HK-2 (cell line): ENCODE results near the gene UBTD2.
"Not testable (repeated sequence)": the region's sequence is repeated elsewhere in the genome, so short reads cannot be mapped to it uniquely, and the experiment has no call there.

Experiments
- DNase-seq: peaks from one replicate; pipeline ENCODE4 v3.0.0-alpha.2; 2018; ENCODE audit not compliant: unreplicated experiment

Gene UBTD2

DNA sequence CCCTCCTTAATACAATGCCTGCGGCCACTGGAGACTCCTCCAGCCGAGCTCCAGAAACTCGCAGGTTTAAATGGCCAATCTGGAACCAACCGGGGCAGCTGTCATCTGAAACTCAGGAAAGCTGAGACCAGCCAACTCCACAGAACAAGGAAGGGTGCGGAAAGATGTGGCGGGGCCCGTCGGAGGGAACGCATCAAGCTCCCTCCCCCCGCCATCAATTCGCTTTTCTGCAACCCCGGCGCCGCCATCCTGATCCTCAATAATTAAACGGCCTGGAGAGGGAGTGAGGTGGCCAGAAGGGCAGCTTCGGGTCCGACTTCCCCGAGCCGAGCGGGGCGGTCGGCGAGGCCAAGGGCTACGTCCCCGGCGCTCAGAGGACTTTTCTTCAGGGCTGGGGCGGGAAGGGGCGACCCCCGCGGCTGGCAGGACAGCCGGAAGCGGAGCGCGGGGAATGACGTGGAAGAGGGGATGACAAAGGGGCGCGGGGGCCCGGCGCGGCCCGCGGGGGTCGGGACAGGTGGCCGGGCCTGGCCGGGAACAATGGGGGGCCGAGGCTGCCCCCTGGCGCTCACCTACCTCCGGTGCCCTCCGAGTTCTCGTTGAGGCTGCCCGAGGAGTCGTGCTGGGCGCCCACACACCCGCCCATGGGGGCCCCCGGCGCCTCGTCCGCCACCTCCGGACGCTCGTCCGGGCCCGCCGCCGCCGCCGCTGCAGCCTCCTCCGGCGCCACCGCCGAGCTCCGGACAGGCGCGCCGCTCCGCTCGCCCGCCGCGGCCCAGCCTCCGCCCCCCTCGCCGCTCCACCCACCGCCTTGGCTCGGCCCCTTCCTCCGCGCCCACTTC, at the start of gene UBTD2:
TSS of gene UBTD2 (minus strand) at position 745 of the 842 bp plus-strand sequence. CDS start at position 646, 99 bp downstream.
- DNase-seq: peak; percentile 73

DNA sequence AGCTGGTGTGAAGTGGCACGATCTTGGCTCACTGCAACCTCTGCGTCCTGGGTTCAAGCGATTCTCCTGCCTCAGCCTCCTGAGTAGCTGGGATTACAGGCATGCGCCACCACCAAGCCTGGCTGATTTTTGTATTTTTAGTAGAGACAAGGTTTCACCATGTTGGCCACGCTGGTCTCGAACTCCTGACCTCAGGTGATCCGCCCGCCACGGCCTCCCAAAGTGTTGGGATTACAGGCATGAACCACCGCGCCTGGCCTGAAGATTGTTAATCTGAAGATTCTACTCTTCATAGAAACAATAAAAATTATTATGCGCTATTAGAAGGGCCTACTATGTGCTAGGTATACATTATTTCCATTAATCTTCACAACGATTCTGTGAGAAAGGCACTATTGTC, 43.3 kb upstream of the UBTD2 start:
- DNase-seq: not testable (repeated sequence)

DNA sequence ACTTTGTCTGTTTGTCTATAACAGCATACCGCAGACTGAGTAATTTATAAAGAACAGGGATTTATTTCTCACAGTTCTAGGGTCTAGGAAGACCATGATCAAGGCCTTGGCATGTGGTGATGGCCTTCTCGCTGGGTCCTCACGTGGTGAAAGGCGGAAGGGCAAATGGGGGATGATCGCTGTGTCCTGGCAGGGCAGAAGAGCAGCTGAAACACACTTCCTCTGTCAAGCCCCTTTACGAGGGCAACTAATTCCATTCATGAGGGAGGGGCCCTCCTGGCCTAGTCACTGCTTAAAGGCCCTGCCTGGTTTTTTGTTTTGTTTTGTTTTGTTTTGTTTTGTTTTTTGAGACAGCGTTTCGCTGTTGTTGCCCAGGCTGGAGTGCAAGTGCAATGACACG, 41.9 kb upstream of the UBTD2 start:
- no peak for DNase-seq

- DNase-seq: peak; percentile 16
Observed at GRCh38 chr5:172322028-172322965, 38.7 kb upstream of the UBTD2 start.

- DNase-seq: no peak
Observed at GRCh38 chr5:172321593-172321992, 38.0 kb upstream of the UBTD2 start.

DNA sequence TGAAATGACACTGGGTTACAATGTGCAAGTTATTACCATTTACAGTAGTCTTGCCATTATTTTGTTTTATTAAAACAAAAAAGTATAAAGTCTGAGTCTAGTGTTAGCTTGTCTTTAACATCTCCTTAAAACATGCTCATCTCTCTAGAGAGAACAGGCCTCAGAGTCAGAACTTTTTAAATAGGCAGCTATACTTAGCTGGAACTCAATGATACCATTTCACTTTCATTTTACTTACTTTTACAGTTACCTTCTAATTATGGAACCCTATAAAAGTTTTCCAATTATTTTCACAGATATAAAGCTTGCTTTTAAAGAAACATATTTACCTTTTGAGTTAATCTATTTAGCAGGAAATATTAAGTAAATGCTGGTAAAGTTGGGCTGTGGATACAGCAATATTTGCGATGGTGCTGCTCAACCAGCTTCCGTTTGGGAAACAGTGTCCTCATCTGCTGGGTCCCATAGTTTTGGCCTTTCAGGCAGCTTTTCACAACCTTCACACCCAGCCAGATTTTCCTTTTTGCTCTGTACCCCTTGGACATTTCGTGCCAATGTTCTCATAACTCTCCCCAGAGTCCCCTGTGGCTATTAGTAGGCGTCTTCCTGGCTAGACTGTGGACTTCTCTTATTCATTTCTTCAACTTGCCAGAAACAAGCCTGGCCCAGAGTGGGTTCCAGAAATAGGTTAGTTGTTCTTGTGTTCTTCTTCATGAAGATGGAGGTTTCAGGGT, 36.3 kb upstream of the UBTD2 start:
- no peak for DNase-seq

DNA sequence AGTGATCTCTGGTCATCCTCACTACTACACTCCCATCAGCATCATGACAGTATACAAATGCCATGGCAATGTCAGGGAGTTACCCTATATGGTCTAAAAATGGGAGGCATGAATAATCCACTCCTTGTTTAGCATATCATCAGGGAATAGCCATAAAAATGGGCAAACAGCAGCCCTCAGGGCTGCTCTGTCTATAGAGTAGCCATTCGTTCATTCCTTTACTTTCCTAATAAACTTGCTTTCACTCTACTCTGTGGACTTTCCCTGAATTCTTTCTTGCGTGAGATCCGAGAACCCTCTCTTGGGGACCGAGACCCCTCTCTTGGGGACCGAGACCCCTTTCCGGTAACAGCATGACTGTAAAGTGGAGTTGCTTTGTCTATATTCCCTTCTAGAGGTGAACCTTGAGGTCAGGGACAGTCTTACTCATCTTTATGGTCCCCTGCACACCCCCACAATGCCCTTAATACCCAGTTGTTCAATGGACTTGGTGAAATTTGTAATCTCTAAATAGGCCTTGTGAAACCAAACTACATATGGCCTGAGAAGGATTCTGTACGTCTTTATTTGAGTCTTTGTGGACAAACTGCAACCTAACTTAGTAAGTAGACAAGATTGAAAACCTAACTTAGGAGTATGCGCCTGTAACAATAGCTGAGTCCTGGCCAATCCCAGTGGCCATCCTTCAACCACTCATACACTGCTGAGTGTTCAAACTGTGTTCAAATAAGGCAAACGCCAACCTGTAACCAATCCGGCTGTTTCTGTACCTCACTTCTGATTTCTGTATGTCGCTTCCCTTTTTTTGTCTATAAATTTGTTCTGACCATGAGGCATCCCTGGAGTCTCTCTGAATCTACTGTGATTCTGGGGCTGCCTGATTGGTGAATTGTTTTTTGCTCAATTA, 32.3 kb upstream of the UBTD2 start:
- no peak for DNase-seq

- no peak for DNase-seq
Observed at GRCh38 chr5:172313915-172314314, 30.4 kb upstream of the UBTD2 start.

GRCh38 chr5:172312286-172312685, 28.7 kb upstream of the UBTD2 start:
- no peak for DNase-seq

DNA sequence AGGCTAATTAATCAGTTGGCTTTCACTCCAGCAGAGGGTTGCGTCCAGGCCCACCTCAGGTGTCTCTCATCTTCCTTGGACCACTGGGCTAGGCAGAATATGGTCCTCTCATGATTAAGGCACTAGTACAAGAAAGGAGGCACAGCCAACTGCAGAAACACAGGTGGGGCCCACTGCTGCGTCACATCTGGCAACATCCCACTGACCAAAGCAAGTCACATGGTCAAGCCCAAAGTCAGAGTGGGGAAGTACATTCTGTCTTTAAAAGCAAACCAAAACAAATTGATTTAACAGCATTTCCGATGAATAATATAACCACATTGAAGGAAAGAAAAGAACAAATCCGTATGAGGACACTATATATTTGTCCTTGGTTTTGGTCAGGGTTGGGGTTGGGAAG, 28.0 kb upstream of the UBTD2 start:
- DNase-seq: no peak

GRCh38 chr5:172311026-172311425, 27.5 kb upstream of the UBTD2 start:
- no peak for DNase-seq

DNA sequence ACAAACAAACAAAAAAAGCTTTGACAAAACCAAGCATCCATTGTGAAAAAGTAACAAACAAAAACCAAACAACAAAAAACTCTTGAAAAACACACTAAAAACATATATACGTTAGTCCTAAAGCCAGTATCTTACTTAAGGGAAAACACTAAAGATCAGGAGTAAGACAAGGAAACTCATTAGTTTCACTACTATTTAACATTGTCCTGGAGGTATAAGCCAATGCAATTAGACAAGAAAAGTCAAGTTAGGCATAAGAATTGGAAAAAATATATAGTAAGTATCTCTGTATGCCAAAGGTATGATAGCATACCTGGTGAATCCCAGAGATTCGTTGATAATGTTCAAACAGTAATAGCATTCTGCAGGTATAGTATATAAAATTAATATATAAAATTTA, 21.8 kb upstream of the UBTD2 start:
- no peak for DNase-seq

DNA sequence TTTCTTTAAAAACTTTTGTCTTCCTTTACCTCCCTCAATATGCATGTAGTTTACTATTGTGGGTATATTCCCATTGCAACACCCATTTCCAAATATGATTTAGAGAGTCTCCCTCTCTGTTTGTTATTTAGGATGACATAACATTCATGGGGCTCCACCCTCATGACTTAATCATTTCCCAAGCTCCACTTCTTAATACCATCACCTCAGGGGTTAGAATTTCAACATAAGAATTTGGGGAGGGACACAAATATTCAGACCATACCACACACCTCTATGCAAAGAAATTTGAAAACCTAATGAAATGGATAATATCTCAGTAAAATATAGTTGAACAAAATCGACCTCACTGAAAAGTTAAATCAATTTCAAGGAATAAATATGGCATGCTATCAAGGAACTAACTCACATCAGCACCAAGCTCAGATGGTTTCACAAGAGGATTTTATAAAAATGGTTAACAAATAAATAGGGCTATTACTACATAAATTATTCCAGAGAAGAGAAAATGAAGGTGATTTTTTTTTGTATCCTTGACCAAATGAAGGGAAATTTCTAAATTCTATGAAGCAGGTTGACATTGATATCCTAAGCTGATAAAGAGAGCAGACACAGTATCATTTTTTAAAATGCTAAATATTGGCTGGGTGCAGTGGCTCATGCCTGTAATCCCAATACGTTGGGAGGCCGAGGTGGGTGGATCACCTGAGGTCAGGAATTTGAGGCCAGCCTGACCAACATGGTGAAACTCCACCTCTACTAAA, 20.2 kb upstream of the UBTD2 start:
- no peak for DNase-seq

- no peak for DNase-seq
Observed at GRCh38 chr5:172303162-172303561, 19.6 kb upstream of the UBTD2 start.

DNA sequence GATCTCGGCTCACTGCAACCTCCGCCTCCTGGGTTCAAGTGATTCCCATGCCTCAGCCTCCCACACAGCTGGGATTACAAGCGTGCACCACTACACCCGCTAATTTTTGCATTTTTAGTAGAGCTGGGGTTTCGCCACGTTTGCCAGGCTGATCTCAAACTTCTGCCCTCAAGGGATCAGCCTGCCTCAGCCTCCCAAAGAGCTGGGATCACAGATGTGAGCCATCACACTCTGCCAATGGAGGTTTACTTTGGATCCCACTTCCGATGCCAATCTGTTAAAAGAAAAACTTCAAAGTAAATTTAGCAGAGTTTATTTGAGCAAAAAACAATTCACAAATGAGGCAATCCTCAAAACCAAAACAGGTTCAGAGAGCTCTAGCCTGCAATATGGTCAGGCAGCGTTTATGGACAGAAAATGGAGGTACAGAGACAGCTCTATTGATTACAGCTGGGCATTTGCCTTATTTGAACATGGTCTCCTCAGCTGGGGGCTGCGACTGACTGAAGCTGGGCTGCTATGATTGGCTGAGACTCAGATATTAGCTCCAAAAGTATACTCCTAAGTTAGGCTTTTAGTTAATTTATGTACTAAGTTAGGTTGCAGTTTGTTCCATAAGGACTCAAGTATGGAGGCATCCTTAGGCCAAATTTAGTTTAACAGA, 18.6 kb upstream of the UBTD2 start:
- DNase-seq: no peak

GRCh38 chr5:172299916-172300439, 16.4 kb upstream of the UBTD2 start:
- no peak for DNase-seq

GRCh38 chr5:172294831-172295230, 11.3 kb upstream of the UBTD2 start:
- no peak for DNase-seq

GRCh38 chr5:172293745-172294342, 10.3 kb upstream of the UBTD2 start:
- no peak for DNase-seq
